ENCODE results near the gene PAK5.

GRCh38 chr20:9755301-9755700 lies 83.6 kb downstream of the PAK5 start:
- TF ChIP-seq EZH2phosphoT487 (IDR thresholded peaks at IDR 0.05; ENCODE audit: borderline replicate concordance, low read length) = no peak
- no peak for TF ChIP-seq CTCF (conservative IDR thresholded peaks at IDR 0.05; ENCODE audit: low read depth, low read length)

Data from PC-3 (cell line).